ENCODE results near the gene CTIF. TPM values are rescaled to one million over a fixed set of nuclear protein-coding genes. Genes with fewer than 3 reads are reported as not detected.

The CTIF gene
- total and polyA plus RNA-seq, 11 donors = 21.2 to 93.0 (median 68.0) TPM

GRCh38 chr18:48790226-48790863, 251.5 kb downstream of the CTIF start:
- no peaks in the 10 kb centered on the region for H3K27me3 ChIP-seq
- no peaks in the 10 kb centered on the region for H3K36me3 ChIP-seq
- intact Hi-C loops (cut with DNase I) = loop anchor here in 2 of 10 donors (1.0 to 5.0 kb wide), 3 partner anchors 52 to 147 kb away; no protein-coding TSS in a partner anchor
- DNase-seq = peak; percentile 89 to 94 (median 91)
- peaks cover 5 to 78% (median 53%) of the 10 kb centered on the region in 12 donors for H3K4me1 ChIP-seq
- no peak overlapping the region for H3K4me3 ChIP-seq
- WGBS, 4 donors = 12 to 48% (median 28%) methylated on average over 14 to 22 of the region's 22 CpGs
- ATAC-seq = peak; percentile 81 to 85 (median 82)
- H3K27ac ChIP-seq = peak overlapping the region; percentile 75 to 96 (median 86)
- no peaks in the 10 kb centered on the region for H3K9me3 ChIP-seq
- TF ChIP-seq POLR2A (IDR thresholded peaks at IDR 0.05) = no peak
- TF ChIP-seq CTCF (IDR thresholded peaks at IDR 0.05) = no peak

- peaks cover 5 to 75% (median 51%) of the 10 kb centered on the region in 12 donors for H3K4me1 ChIP-seq
- H3K27ac ChIP-seq = peak overlapping the region; percentile 75 to 96 (median 86)
- H3K9me3 ChIP-seq = no peaks in the 10 kb centered on the region
- H3K27me3 ChIP-seq = no peaks in the 10 kb centered on the region
- no peaks in the 10 kb centered on the region for H3K36me3 ChIP-seq
- TF ChIP-seq CTCF (IDR thresholded peaks at IDR 0.05) (no peak), POLR2A (IDR thresholded peaks at IDR 0.05) (no peak)
- intact Hi-C loops (cut with DNase I) = loop anchor here in 2 of 10 donors (1.0 to 5.0 kb wide), 3 partner anchors 51 to 146 kb away; no protein-coding TSS in a partner anchor
- H3K4me3 ChIP-seq = no peak overlapping the region
- peak; percentile 33 to 47 (median 40) for ATAC-seq
- peak in 3 of 5 donors; percentile 45 to 62 (median 47) for DNase-seq
- 0 to 39% (median 29%) methylated on average over 1 of the region's 1 CpG for WGBS, 4 donors
Measured at GRCh38 chr18:48790869-48791635, 252.2 kb downstream of the CTIF start.

DNA sequence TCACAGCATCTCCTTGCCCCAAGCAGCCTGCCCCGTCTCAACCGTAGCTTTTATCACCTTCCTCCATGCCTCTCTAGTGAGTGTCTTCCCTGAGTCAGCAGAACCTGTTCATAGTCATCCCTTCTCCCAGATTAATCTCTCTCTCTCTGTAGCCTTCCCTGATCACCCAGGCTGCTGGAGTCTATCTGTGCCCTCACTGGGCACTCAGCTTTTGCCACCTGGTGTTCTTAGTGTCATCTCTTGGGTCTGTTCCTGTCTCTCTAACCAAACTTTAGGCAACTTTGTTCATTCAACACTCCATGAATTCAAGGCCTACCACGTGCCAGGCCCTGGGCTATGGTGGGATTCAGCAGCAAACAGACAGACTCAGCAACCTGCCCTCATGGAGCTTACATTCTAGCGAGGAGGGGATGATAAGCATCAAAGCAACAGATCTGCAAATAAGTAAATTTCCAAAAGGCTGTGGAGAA, 252.8 kb downstream of the CTIF start:
- DNase-seq (peak in 2 of 5 donors; percentile 3 to 8), ATAC-seq (no peak)
- WGBS, 4 donors = 93 to 97% (median 95%) methylated on average over 4 of the region's 4 CpGs
- Histone ChIP-seq H3K27ac (peak overlapping the region; percentile 75 to 96 (median 86)), H3K27me3 (no peaks in the 10 kb centered on the region), H3K9me3 (no peaks in the 10 kb centered on the region), H3K4me3 (no peak overlapping the region), H3K36me3 (peaks cover 0 to 6% (median 0%) of the 10 kb centered on the region in 9 donors), H3K4me1 (peaks cover 5 to 69% (median 51%) of the 10 kb centered on the region in 12 donors)
- TF ChIP-seq POLR2A (IDR thresholded peaks at IDR 0.05) = no peak
- no peak for TF ChIP-seq CTCF (IDR thresholded peaks at IDR 0.05)
- intact Hi-C loops (cut with DNase I) = loop anchor here in 2 of 10 donors (5.0 kb wide), 2 partner anchors 51 to 146 kb away; no protein-coding TSS in a partner anchor

GRCh38 chr18:48792141-48792540, 253.3 kb downstream of the CTIF start:
- intact Hi-C loops (cut with DNase I) = loop anchor here in 2 of 10 donors (5.0 kb wide), 2 partner anchors 50 to 145 kb away; no protein-coding TSS in a partner anchor
- ATAC-seq = no peak
- H3K4me1 ChIP-seq = peaks cover 5 to 67% (median 48%) of the 10 kb centered on the region in 12 donors
- H3K27me3 ChIP-seq = no peaks in the 10 kb centered on the region
- peaks cover 0 to 7% (median 0%) of the 10 kb centered on the region in 9 donors for H3K36me3 ChIP-seq
- DNase-seq = peak in 2 of 5 donors; percentile 6 to 16
- peak overlapping the region in 8 of 12 donors; percentile 80 to 96 (median 88) for H3K27ac ChIP-seq
- no peak for TF ChIP-seq CTCF (IDR thresholded peaks at IDR 0.05)
- TF ChIP-seq POLR2A (IDR thresholded peaks at IDR 0.05) = no peak
- H3K9me3 ChIP-seq = no peaks in the 10 kb centered on the region
- no peak overlapping the region for H3K4me3 ChIP-seq
- WGBS, 4 donors = 96 to 97% (median 97%) methylated on average over 4 of the region's 4 CpGs

Measured in heart left ventricle (tissue), 16 donors.